ENCODE data around the gene RIT1.
A peak's percentile ranks its signal among the peaks of the same experiment; 100 is the strongest.

Gene RIT1

GRCh38 chr1:155890251-155890650, 20.9 kb downstream of the RIT1 start:
- DNase-seq = no peak

- peak; percentile 64 for DNase-seq
Observed at GRCh38 chr1:155889566-155889965, 21.6 kb downstream of the RIT1 start.

- DNase-seq = peak; percentile 63
Observed at GRCh38 chr1:155888481-155888880, 22.7 kb downstream of the RIT1 start.

- no peak for DNase-seq
Observed at GRCh38 chr1:155884982-155885381, 26.2 kb downstream of the RIT1 start.

- DNase-seq = peak; percentile 29
Observed at GRCh38 chr1:155884031-155884960, 26.9 kb downstream of the RIT1 start.

GRCh38 chr1:155882766-155883165, 28.4 kb downstream of the RIT1 start:
- DNase-seq = no peak

- DNase-seq = no peak
Observed at GRCh38 chr1:155882235-155882634, 28.9 kb downstream of the RIT1 start.

GRCh38 chr1:155880950-155881349, 30.2 kb downstream of the RIT1 start:
- DNase-seq = no peak

- DNase-seq = no peak
Observed at GRCh38 chr1:155880251-155880650, 30.9 kb downstream of the RIT1 start.

- no peak for DNase-seq
Observed at GRCh38 chr1:155877945-155878344, 33.2 kb downstream of the RIT1 start.

GRCh38 chr1:155873860-155874259, 37.3 kb downstream of the RIT1 start:
- no peak for DNase-seq

GRCh38 chr1:155872527-155872926, 38.6 kb downstream of the RIT1 start:
- no peak for DNase-seq

- no peak for DNase-seq
Observed at GRCh38 chr1:155871390-155871789, 39.8 kb downstream of the RIT1 start.

- DNase-seq = no peak
Observed at GRCh38 chr1:155867766-155868165, 43.4 kb downstream of the RIT1 start.

GRCh38 chr1:155864393-155864792, 46.8 kb downstream of the RIT1 start:
- peak; percentile 42 for DNase-seq

- no peak for DNase-seq
Observed at GRCh38 chr1:155861896-155862295, 49.3 kb downstream of the RIT1 start.

- no peak for DNase-seq
Observed at GRCh38 chr1:155860970-155861510, 50.1 kb downstream of the RIT1 start.

- DNase-seq = peak; percentile 90
Observed at GRCh38 chr1:155859881-155860871, 51.0 kb downstream of the RIT1 start.

GRCh38 chr1:155859234-155859829, 51.8 kb downstream of the RIT1 start, which contains the start of gene SYT11:
SYT11 (plus strand) TSS chr1:155859567; CDS start chr1:155859762, 195 bp downstream.
- DNase-seq = peak; percentile 97

GRCh38 chr1:155858800-155859233, 52.3 kb downstream of the RIT1 start:
- no peak for DNase-seq

- DNase-seq = peak; percentile 93
Observed at GRCh38 chr1:155856975-155857930, 53.9 kb downstream of the RIT1 start, which contains the start of gene GON4L. GON4L (minus strand) TSS chr1:155857214; CDS start chr1:155853780, 3,434 bp downstream.

All from fibroblast of skin of scalp (primary cell).